NCI-H1436 treated with DMSO at 0.1 percent for 48 hours (cell line): ENCODE data around the gene ZRANB2.

Experiments
- DNase-seq: peaks from one replicate; lab custom pipeline; 2025; lab: John Stamatoyannopoulos, UW

ZRANB2 gene

DNA sequence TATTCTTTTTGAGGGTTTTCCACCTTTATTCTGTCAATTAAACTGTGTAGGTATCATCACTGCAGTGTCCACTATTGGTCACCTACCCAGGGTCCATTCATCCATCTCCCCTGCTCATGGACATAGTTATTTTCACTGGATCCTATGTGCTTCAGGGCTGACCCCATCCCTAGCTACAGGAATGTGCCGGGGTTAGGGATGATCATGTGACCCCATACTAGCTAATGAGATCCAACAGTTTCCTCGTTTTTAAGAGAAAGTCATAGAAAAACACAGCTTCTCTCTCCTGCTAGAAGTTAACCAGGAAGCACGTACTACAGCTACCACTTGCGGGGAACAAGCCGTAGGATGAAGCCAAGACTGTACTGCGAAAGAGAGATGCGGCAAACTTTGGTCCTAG lies 52.8 kb downstream of the ZRANB2 start:
- DNase-seq = no peak

DNA sequence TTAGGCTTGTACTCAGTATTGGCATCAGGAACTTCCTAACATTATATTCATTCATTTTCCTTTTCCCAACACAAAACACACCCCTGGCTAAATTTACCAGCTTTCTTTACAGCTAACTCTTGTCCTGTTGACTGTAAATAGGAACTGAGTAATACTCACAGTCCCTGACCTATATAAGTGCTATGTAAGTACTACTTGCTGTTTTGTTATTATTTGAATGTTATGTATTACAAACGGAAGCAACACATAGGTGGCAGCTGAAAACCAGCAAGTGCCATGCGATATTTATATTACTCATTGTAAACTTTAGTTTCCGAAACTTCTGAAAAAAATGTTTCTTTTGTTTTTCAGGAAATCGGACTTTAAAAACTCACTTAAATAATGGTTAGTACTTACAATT lies 54.7 kb downstream of the ZRANB2 start:
- DNase-seq = no peak

DNA sequence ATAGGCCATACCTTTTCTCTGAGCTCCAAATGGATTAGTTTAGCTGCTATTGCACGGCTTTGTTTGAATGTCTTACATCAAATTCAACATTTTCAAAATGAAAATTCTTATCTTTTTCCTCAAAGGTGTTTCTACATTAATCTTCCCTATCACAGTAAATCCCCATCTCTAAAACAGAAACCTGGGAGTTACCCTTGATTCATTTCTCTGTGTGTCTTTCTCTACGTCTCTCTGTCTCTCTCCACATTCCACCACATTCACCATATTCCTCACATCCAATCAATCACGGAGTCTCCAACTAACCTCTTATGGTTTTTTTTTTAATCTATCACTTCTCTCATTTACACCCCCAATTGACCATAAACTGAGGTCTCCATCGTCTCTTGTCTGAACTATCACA lies 57.3 kb downstream of the ZRANB2 start:
- no peak for DNase-seq

DNA sequence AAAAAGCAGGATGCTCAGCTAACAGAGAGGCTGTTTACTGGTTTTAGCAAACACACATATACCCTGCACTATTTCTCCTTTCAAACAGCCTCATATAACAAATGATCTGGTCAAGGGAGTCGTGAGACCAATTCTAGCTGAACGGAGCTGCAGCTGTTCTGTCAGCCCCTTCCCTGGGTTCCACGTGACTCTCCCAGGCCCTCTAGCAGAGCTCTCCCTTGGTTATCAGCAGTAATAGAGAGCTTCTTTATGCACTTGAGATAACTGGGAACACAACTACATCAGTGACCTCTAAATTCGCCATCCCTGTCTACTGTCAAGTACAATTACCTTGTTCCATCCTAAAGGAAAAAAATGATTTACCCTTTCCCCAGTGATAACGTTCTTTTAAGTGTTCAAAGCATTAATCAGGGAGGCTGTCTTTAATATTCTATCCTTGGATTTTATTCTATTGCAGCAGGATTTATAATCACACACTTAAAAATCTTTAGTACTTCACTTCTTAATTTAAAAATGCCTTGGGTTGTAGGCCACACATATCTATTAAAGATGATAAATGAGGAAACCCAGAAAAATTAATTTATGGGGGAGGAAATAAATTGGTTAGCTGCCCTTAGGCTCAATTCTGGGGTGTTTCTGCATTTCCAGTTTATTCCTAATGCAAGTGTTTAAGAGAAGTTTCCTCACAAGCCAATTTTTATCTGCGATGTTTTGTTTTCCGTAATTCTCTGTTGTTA lies 61.4 kb downstream of the ZRANB2 start:
- DNase-seq = no peak

DNA sequence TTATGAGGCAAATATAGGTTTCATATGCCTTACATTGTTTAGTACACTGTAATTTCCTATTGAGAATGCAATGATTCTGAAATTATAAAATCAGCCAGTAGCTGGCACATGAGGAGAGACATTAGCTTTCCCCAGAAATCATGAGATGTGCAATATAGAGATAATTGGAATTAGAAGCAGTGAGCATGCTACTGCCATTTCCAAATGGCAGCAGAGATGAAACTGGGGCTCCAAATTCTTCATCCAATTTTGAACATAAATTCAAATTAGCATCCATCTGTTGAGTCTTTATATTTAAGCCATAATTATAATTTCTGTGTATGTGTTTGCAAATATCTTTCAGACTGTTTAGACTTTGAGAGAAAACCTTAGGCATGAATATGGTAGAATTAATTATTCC lies 62.0 kb downstream of the ZRANB2 start:
- no peak for DNase-seq

DNA sequence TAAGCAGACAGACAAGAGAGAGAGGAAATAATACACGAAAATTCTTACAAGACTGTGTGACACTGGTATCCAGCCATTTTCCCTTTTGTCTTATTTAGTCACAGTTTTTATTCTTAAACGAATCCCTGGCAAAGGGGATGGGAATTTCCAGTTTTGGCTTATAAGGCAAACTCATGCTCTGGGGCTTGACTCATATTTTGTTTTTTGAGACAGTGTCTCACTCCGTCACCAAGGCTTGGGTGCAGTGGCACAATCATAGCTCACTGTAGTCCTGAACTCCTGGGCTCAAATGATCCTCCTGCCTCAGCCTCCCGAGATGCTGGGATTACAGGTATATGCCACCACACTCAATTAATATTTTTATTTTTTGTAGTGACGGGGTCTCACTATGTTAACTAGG lies 65.1 kb downstream of the ZRANB2 start:
- DNase-seq = no peak

DNA sequence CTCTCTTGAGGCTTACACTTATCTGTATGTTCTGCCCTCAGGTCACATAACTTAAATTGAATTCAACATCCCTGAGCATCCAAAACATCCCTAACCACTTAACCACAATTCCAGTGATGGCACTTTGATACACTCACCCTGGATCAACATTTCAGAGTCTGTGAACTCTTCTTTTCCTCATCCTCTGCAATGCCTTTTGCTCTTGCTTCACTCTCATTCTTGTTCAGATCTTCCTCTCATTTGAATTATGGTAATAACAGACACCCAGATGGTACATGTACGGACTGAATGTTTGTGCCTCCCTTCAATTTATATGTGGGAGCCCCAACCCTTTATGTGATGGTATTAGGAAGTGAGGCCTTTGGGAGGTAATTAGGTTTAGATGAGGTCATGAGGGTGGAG lies 66.7 kb downstream of the ZRANB2 start:
- DNase-seq = no peak
